Calu3 (cell line): ENCODE results near the gene ARL11. TPM values are rescaled to one million over a fixed set of nuclear protein-coding genes. Genes with fewer than 3 reads are reported as not detected.
A peak's percentile ranks its signal among the peaks of the same experiment; 100 is the strongest.
"Not testable (repeated sequence)": the region's sequence is repeated elsewhere in the genome, so short reads cannot be mapped to it uniquely, and the experiment has no call there.

Experiments
- BruUV-seq: library from RNA; stranded (reverse); fragments of 400-500 nt; replicated peaks from 2 replicates; lab custom pipeline; 2021; lab: Mats Ljungman, UMichigan
- CTCF ChIA-PET: fragments of 300-600 bp; sonication (Branson Sonifier 250); formaldehyde crosslinking; loops from one replicate; lab custom pipeline; 2022; ENCODE audit warnings: antibody characterized with exemption; lab: Charles Lee
- DNase-seq: peaks from one replicate; pipeline ENCODE4 v3.0.0; 2022
- H3K27ac Mint-ChIP-seq: one replicate; pipeline ENCODE4 v1.8.0; 2022; ENCODE audit warnings: mixed read lengths; ENCODE audit not compliant: unreplicated experiment
- H3K27me3 Mint-ChIP-seq: one replicate; pipeline ENCODE4 v1.8.0; 2022; ENCODE audit warnings: mixed read lengths; ENCODE audit not compliant: unreplicated experiment
- H3K36me3 Mint-ChIP-seq: one replicate; pipeline ENCODE4 v1.8.0; 2022; ENCODE audit warnings: mild to moderate bottlenecking, moderate library complexity, mixed read lengths; ENCODE audit not compliant: insufficient read depth, unreplicated experiment
- H3K4me1 Mint-ChIP-seq: one replicate; pipeline ENCODE4 v1.8.0; 2022; ENCODE audit warnings: mild to moderate bottlenecking, low read depth, mixed read lengths; ENCODE audit not compliant: unreplicated experiment
- H3K4me3 Mint-ChIP-seq: one replicate; pipeline ENCODE4 v1.8.0; 2022; ENCODE audit warnings: mild to moderate bottlenecking, low read depth, moderate library complexity, mixed read lengths; ENCODE audit not compliant: unreplicated experiment
- H3K9me3 Mint-ChIP-seq: one replicate; pipeline ENCODE4 v1.8.0; 2022; ENCODE audit warnings: low read depth, mixed read lengths; ENCODE audit not compliant: unreplicated experiment
- CTCF ChIP-seq: fragments of 200-600 bp; IDR thresholded peaks from one replicate; pipeline ENCODE4 v1.8.0; 2022; ENCODE audit warnings: antibody characterized with exemption; ENCODE audit not compliant: unreplicated experiment
- intact Hi-C: fragments of 100-400 bp; cut with micrococcal nuclease; formaldehyde crosslinking; loops from one replicate; pipeline ENCODE4 v1.10.0; 2022; ENCODE audit not compliant: unreplicated experiment
- total RNA-seq: library from RNA; stranded (reverse); gene quantifications from 2 replicates; pipeline ENCODE4 v1.2.3, GENCODE V29; 2022

Gene ARL11
- total RNA-seq, 1 experiment from 2014 or later: not detected

GRCh38 chr13:49610176-49610575 lies 18.1 kb upstream of the ARL11 start:
- H3K27me3 Mint-ChIP-seq: no peaks in the 10 kb centered on the region
- H3K9me3 Mint-ChIP-seq: no peaks in the 10 kb centered on the region
- intact Hi-C loops: no loop called here
- DNase-seq: no peak
- no peak overlapping the region for H3K27ac Mint-ChIP-seq
- H3K4me3 Mint-ChIP-seq: no peak overlapping the region
- no TSS peak for BruUV-seq
- CTCF ChIA-PET: no interaction called here
- H3K36me3 Mint-ChIP-seq: no peaks in the 10 kb centered on the region
- no peaks in the 10 kb centered on the region for H3K4me1 Mint-ChIP-seq
- no peak for TF ChIP-seq CTCF

DNA sequence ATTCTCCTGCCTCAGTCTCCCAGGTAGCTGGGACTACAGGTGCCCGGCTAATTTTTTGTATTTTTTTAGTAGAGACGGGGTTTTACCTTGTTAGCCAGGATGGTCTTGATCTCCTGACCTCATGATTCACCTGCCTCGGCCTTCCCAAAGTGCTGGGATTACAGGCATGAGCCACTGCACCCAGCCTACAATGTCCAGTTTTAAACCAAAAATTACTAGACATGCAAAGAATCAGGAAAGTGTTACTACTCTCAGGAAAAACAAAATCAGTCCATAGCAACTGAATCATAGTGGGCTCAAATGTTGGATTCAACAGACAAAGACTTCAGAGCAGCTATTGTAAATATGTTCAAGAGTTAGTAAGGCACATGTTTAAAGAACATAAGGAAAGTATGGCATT lies 16.3 kb upstream of the ARL11 start:
- DNase-seq, BruUV-seq, intact Hi-C loops, H3K9me3 Mint-ChIP-seq, H3K27me3 Mint-ChIP-seq, H3K4me3 Mint-ChIP-seq, H3K27ac Mint-ChIP-seq, H3K4me1 Mint-ChIP-seq, H3K36me3 Mint-ChIP-seq, CTCF ChIA-PET: not testable (repeated sequence)

DNA sequence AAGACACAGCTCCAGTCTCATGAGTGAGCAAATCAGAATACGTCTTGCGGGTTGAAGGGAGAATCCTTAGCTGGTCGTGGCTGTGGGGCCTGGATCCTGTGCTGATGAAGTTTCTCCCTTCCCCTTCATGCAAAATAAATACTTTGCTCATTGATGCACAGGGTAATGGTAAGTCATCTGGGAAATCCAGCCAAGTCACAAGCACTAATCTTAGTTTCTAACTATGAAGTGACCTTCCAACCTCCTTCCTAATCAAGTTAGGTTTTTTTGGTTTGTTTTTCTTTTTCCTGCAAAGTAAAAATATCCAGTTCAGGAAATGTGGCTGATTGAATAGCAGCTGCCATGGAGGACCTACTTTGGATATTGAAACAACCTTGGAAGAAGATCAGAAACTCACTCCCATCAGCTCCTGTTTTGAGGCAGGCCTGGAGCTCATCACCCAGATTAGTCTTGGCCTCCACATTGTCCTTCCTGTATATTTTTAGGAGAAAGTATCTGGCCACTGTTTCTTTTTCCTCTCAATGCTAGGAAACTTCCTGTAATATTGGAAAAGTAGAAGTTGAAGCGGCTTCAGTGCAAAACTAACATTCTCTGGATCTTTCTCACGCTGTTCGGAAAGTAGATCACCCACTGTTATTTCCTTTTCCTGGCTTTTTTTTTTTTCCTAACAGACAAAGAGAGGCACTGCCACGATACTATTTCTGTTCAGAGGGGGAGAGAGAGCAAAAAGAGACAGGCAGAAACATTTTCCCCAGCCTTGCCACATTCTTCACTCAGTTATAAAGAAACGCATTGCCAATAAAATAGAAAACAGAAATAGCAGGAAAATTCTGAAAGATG lies 12.3 kb upstream of the ARL11 start:
- no peak overlapping the region for H3K27ac Mint-ChIP-seq
- H3K36me3 Mint-ChIP-seq: no peaks in the 10 kb centered on the region

GRCh38 chr13:49616676-49617065 lies 11.6 kb upstream of the ARL11 start:
- no peaks in the 10 kb centered on the region for H3K4me1 Mint-ChIP-seq
- TF ChIP-seq CTCF: no peak
- no peak overlapping the region for H3K27ac Mint-ChIP-seq
- no peaks in the 10 kb centered on the region for H3K36me3 Mint-ChIP-seq
- no peaks in the 10 kb centered on the region for H3K9me3 Mint-ChIP-seq
- BruUV-seq: no TSS peak
- no peaks in the 10 kb centered on the region for H3K27me3 Mint-ChIP-seq
- DNase-seq: no peak
- CTCF ChIA-PET: no interaction called here
- intact Hi-C loops: no loop called here
- H3K4me3 Mint-ChIP-seq: no peak overlapping the region

More for the DNA sequence above, 12.3 kb upstream of the ARL11 start:
- intact Hi-C loops: no loop called here
- Mint-ChIP-seq H3K4me1 (no peaks in the 10 kb centered on the region), H3K4me3 (no peak overlapping the region), H3K9me3 (no peaks in the 10 kb centered on the region), H3K27me3 (no peaks in the 10 kb centered on the region)
- TF ChIP-seq CTCF: no peak
- CTCF ChIA-PET: no interaction called here
- BruUV-seq: no TSS peak
- DNase-seq: no peak

DNA sequence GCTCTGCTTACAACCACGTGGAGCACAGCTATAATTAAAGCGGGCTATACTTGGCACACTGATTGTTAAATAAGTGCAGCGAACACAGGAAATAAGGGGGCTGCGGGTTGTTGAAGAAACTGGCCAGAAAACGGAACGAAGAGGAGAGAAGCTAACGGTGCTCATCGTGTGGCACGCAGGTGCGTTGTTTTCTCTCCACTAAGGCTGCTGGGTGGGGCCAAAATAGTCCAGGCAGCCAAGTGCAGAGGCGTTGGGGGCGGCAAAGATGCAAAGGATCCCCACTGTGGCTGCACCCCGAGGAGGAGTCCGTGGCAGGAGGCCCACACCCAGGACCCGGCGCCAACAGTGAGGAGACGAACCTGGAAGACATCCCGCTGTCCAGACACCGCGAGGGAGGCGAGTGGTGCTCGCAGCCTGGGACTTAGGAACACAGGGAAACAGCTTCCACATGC lies 8.1 kb upstream of the ARL11 start:
- intact Hi-C loops: no loop called here
- H3K4me1 Mint-ChIP-seq: no peaks in the 10 kb centered on the region
- no peak for DNase-seq
- no peaks in the 10 kb centered on the region for H3K36me3 Mint-ChIP-seq
- no peak for TF ChIP-seq CTCF
- H3K9me3 Mint-ChIP-seq: no peaks in the 10 kb centered on the region
- no peak overlapping the region for H3K27ac Mint-ChIP-seq
- peak overlapping the region; percentile 65 for H3K4me3 Mint-ChIP-seq
- no peaks in the 10 kb centered on the region for H3K27me3 Mint-ChIP-seq
- BruUV-seq: no TSS peak
- CTCF ChIA-PET: interaction anchor here (0.7 kb wide), 1 partner anchor 1521 kb away, joined by 3 read pairs; no protein-coding TSS in a partner anchor
